WTC11 (cell line): Measurements from ENCODE around the gene MPP2.

Experiments
- CTCF ChIP-seq: fragments of 200-600 bp; IDR thresholded peaks from 2 replicates; pipeline ENCODE4 v1.8.0; 2022; ENCODE audit warnings: antibody characterized with exemption
- ELF4 ChIP-seq: sonication (generic); formaldehyde crosslinking; IDR thresholded peaks from 2 replicates; pipeline ENCODE4 v1.8.1; 2022; ENCODE audit warnings: low read depth, mild to moderate bottlenecking, moderate library complexity, missing genetic modification reagents
- NR2C2 ChIP-seq: sonication (generic); formaldehyde crosslinking; IDR thresholded peaks from 2 replicates; pipeline ENCODE4 v1.8.0; 2022; ENCODE audit warnings: mild to moderate bottlenecking, missing genetic modification reagents

GRCh38 chr17:43888548-43888947, 18.8 kb downstream of the MPP2 start:
- no peak for TF ChIP-seq CTCF
- TF ChIP-seq NR2C2, result no peak
- no peak for TF ChIP-seq ELF4
